ACC112 (cell line): ENCODE data around the gene CLCN3.
A peak's percentile ranks its signal among the peaks of the same experiment; 100 is the strongest.
"Not testable (repeated sequence)": the region's sequence is repeated elsewhere in the genome, so short reads cannot be mapped to it uniquely, and the experiment has no call there.

Experiments used
- H2AFZ ChIP-seq: fragments of 200-600 bp; sonication (generic); one replicate; pipeline ENCODE4 v1.6.0; 2017; ENCODE audit warnings: antibody characterized with exemption, low read length; ENCODE audit not compliant: unreplicated experiment
- H3K27ac ChIP-seq: fragments of 200-600 bp; sonication (generic); 2 replicates; pipeline ENCODE4 v1.5.1; 2014; ENCODE audit warnings: low read depth, mild to moderate bottlenecking, antibody characterized with exemption, low read length, moderate library complexity
- H3K27me3 ChIP-seq: fragments of 200-600 bp; sonication (generic); 2 replicates; pipeline ENCODE4 v1.6.1; 2014; ENCODE audit warnings: mild to moderate bottlenecking, antibody characterized with exemption, low read length, moderate library complexity, mixed read lengths; ENCODE audit not compliant: insufficient read depth
- H3K36me3 ChIP-seq: fragments of 200-600 bp; sonication (generic); 2 replicates; pipeline ENCODE4 v1.6.1; 2016; ENCODE audit warnings: mild to moderate bottlenecking, antibody characterized with exemption, low read length, moderate library complexity, mixed read lengths; ENCODE audit not compliant: insufficient read depth
- H3K4me1 ChIP-seq: fragments of 200-600 bp; sonication (generic); one replicate; pipeline ENCODE4 v1.6.1; 2016; ENCODE audit warnings: low read length, mixed read lengths; ENCODE audit not compliant: insufficient read depth, unreplicated experiment, control insufficient read depth
- H3K4me3 ChIP-seq: fragments of 200-600 bp; sonication (generic); 2 replicates; pipeline ENCODE4 v1.5.1; 2014; ENCODE audit warnings: mild to moderate bottlenecking, low read depth, low read length
- H3K79me2 ChIP-seq: fragments of 200-600 bp; sonication (generic); one replicate; pipeline ENCODE4 v1.6.0; 2016; ENCODE audit warnings: low read length; ENCODE audit not compliant: control insufficient read depth, unreplicated experiment, insufficient read depth

Gene CLCN3

DNA sequence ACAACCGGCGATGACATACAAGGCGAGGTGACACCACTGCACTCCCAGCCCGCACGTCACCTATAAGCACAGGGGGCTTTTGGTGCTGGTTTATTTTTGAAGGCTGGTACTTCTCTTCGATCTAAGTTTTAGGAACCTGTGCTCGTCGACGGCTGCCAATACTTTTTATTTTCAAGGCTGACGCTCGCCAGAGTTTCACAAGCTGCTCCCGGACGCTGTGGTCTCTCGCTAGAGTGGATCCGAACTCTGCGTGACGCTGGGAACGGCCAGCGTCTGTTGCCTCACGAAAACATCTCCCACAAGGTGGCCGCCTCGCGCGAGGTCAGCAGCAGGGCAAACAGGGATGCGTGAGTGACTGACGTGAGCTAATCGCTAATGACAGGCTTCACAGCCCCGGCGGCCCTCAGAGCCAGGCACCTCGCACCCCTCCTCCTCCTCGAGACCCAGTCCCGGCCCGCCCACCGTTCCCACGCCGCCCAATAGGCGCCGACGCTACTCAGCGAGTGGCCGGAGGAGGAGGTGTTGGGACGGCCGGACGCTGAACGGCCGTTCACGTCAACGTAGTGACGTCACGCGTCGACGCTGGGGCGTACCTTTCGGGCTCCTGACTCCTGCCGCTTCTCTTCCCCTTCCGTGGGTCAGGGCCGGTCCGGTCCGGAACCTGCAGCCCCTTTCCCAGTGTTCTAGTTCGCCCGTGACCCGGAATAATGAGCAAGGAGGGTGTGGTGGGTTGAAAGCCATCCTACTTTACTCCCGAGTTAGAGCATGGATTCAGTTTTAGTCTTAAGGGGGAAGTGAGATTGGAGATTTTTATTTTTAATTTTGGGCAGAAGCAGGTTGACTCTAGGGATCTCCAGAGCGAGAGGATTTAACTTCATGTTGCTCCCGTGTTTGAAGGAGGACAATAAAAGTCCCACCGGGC, at the start of gene CLCN3:
Gene CLCN3, plus strand, starts transcription at position 621 of the 922 bp plus-strand sequence. CDS start 15,351 bp downstream, outside the sequence.
- Histone ChIP-seq H2AFZ (peak within 1 kb of the TSS; percentile 89), H3K36me3 (no peaks in the 10 kb centered on the region), H3K27ac (peak within 1 kb of the TSS; percentile 86), H3K79me2 (peaks cover 41% of the 10 kb centered on the region), H3K27me3 (no peaks in the 10 kb centered on the region), H3K4me3 (peak within 1 kb of the TSS; percentile 85), H3K4me1 (peaks cover 9% of the 10 kb centered on the region)

DNA sequence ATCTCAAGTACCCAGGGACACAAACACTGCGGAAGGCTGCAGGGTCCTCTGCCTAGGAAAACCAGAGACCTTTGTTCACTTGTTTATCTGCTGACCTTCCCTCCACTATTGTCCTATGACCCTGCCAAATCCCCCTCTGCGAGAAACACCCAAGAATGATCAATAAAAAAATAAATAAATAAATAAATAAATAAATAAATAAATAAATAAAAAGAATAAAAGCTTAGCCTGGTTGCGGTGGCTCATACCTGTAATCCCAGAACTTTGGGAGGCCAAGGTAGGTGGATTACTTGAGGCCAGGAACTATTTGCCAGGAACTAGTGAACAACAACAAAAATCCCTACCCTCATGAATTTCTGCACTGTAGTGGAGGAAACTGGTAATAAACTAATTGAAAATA, 49.4 kb upstream of the CLCN3 start:
- not testable (repeated sequence) for H3K27ac ChIP-seq, H3K27me3 ChIP-seq, H3K36me3 ChIP-seq, H3K79me2 ChIP-seq, H3K4me1 ChIP-seq, H3K4me3 ChIP-seq, H2AFZ ChIP-seq

DNA sequence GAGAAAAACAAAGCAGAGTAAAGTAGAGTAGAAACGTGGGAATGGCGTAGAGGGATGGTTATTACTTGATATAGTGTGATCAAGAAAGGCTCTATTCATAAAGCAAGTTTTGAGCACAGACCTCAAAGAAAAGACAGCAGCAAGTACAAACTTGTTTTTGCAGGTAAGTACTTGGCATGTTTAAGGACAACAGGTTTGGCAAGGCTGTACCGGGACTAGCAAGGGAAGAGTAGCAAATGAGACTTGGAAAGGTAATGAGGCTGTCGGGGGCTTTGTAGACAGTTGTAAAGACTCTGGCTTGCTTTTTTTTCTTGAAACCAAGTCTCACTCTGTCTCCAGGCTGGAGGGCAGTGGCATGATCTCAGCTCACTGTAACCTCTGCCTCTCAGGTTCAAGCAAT, 48.9 kb upstream of the CLCN3 start:
- Histone ChIP-seq H3K27me3 (no peaks in the 10 kb centered on the region), H3K4me3 (no peak overlapping the region), H3K4me1 (peaks cover under 1% of the 10 kb centered on the region), H3K79me2 (no peaks in the 10 kb centered on the region), H3K27ac (no peak overlapping the region), H3K36me3 (0 out of 2 replicates have a peak, but pooled peaks cover 3% of the 10 kb centered on the region), H2AFZ (no peak overlapping the region)

DNA sequence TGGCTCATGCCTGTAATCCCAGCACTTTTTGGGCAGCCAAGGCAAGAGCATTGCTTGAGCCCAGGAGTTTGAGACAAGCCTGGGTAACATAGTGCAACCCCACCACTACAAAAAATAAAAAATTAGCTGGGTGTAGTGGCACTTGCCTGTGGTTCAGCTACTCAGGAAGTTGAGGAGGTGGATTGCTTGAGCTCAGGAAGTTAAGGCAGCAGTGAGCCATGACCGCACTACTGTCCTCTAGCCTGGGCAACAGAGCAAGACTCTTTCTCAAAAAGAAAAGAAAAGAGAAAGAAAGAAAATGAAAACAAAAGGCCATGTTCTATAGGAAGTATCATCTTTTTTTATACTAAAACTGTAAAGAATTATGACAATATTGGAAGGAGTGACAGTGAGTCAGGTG, 46.5 kb upstream of the CLCN3 start:
- no peak overlapping the region for H3K27ac ChIP-seq

DNA sequence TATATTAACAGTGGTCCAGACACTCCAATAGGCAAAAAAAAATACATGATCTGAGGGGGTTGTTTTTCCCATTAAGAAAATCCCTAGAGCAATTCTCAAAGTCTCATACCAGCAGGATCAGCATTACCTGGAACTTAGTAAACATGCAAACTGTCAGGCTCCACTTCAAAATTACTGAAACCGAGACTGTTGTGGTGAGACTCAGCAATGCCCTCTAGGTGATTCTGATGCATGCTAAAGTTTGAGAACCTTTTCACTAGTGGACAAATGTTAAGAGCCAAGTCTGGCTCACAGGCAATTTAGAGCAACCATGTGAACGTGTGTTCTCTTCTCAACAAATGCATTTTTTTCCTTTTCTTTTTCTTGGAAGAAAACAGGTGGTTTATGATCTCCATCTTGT, 38.2 kb upstream of the CLCN3 start:
- H3K4me3 ChIP-seq, result no peak overlapping the region
- H3K79me2 ChIP-seq, result no peaks in the 10 kb centered on the region
- H3K27ac ChIP-seq, result no peak overlapping the region
- no peaks in the 10 kb centered on the region; the same call in 1 of the 2 replicates for H3K36me3 ChIP-seq
- no peak overlapping the region for H2AFZ ChIP-seq
- no peaks in the 10 kb centered on the region for H3K27me3 ChIP-seq
- peaks cover 6% of the 10 kb centered on the region for H3K4me1 ChIP-seq

More for the DNA sequence above, 46.5 kb upstream of the CLCN3 start:
- H3K4me1 ChIP-seq, result no peaks in the 10 kb centered on the region
- H3K79me2 ChIP-seq, result no peaks in the 10 kb centered on the region
- H3K27me3 ChIP-seq, result no peaks in the 10 kb centered on the region
- no peak overlapping the region for H2AFZ ChIP-seq
- 0 out of 2 replicates have a peak, but pooled peaks cover 3% of the 10 kb centered on the region for H3K36me3 ChIP-seq
- H3K4me3 ChIP-seq, result no peak overlapping the region

DNA sequence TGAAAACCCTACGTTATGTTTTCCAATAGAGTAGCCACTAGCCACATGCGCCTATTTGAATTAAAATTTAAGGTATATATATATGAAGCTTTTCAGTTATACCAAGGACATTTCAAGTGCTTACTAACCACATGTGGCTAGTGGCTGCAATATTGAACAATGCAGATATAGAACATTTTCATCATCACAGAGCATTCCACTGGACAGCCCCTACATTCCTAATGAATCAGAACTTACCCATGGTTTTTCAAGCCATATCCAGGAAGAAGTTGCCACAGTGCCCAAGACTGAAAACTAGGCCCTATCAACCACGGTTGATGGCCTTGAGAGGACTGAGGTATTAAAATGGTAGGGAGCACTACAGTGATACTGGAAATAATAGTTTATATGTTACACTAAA, 37.7 kb upstream of the CLCN3 start:
- peak overlapping the region; percentile 21; the same call in 1 of the 2 replicates for H3K27ac ChIP-seq
- no peaks in the 10 kb centered on the region for H3K27me3 ChIP-seq
- no peak overlapping the region for H2AFZ ChIP-seq
- H3K4me3 ChIP-seq, result no peak overlapping the region
- H3K36me3 ChIP-seq, result no peaks in the 10 kb centered on the region; the same call in 1 of the 2 replicates
- H3K4me1 ChIP-seq, result peaks cover 6% of the 10 kb centered on the region
- no peaks in the 10 kb centered on the region for H3K79me2 ChIP-seq

DNA sequence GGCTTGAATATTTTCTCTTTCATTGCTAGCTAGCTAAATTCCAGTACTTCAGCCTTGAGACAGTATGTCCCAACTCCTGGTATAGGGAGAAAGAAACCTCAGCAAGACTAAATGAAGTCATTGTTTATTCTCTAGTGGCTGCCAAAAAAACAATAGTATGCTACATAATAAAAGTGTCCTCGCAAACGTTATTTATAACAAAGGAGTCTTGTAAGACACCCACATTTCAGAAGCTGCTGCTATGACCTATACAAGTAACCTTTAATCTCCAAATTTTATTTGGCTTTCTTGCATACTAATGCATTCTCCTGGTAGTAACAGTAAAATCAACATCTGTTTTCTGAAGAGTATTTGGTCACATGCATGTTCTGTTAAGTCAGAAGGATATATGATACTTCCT, 36.8 kb upstream of the CLCN3 start:
- Histone ChIP-seq H3K27ac (no peak overlapping the region), H3K4me3 (no peak overlapping the region), H3K79me2 (no peaks in the 10 kb centered on the region), H3K4me1 (peaks cover 6% of the 10 kb centered on the region), H3K36me3 (peaks cover 3% of the 10 kb centered on the region), H2AFZ (no peak overlapping the region), H3K27me3 (no peaks in the 10 kb centered on the region)

DNA sequence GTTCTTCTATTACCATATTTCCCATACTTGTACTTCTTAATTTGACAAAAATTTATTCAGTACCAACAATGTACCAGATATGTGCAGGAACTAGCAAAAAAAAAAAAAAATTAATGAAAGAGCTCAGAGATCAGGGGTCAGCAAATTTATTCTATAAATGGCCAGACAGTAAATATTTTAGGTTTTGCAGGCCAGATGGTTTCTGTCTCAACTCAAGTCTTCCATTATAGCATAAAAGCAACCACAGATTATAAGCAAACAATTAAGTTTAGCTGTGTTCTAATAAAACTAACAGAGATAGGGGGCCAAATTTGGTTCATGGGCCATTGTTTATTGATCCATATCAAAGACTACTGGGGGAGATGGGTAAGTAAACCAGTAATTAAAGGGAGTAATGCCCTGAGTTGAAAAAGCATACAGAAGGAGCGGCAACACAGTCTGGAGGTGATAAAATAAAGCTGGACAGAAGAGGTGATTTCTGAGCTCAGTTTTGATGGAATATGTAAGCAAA, 27.3 kb upstream of the CLCN3 start:
- Histone ChIP-seq H2AFZ (no peak overlapping the region), H3K27ac (no peak overlapping the region), H3K4me1 (no peaks in the 10 kb centered on the region), H3K36me3 (peaks cover under 1% of the 10 kb centered on the region), H3K4me3 (no peak overlapping the region), H3K79me2 (no peaks in the 10 kb centered on the region), H3K27me3 (no peaks in the 10 kb centered on the region)

DNA sequence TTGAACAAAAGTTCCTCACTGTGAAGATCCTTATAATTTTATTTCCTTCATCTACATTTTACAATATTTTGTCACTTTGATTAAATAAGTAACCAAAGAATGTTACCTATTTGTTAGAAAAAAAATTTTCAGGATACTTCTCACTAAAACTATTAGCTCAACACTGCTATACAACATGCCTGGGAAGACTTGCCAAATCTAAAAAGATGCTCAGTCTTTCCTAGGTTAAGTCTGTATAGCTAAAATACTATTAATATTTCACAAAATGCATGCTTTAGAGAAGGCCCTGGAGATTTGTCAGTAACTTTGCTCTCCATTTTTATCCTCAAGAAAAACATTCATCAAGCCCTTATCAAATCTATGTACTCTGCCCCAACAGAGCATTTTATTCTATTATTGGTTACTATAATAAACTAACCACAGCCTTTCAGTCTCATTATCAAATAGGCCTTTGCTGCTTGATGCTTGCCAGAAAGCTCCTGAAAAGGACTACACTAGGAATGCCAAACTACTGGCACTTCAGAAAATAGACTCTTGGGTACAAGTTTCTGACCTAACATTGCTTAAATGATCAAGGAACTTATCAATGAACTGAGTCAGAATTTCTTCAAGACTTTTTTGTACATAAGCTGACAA, 25.7 kb upstream of the CLCN3 start:
- H3K27ac ChIP-seq, result no peak overlapping the region
- H3K79me2 ChIP-seq, result no peaks in the 10 kb centered on the region
- H2AFZ ChIP-seq, result no peak overlapping the region
- H3K27me3 ChIP-seq, result no peaks in the 10 kb centered on the region
- H3K36me3 ChIP-seq, result no peaks in the 10 kb centered on the region
- no peaks in the 10 kb centered on the region for H3K4me1 ChIP-seq
- H3K4me3 ChIP-seq, result no peak overlapping the region

DNA sequence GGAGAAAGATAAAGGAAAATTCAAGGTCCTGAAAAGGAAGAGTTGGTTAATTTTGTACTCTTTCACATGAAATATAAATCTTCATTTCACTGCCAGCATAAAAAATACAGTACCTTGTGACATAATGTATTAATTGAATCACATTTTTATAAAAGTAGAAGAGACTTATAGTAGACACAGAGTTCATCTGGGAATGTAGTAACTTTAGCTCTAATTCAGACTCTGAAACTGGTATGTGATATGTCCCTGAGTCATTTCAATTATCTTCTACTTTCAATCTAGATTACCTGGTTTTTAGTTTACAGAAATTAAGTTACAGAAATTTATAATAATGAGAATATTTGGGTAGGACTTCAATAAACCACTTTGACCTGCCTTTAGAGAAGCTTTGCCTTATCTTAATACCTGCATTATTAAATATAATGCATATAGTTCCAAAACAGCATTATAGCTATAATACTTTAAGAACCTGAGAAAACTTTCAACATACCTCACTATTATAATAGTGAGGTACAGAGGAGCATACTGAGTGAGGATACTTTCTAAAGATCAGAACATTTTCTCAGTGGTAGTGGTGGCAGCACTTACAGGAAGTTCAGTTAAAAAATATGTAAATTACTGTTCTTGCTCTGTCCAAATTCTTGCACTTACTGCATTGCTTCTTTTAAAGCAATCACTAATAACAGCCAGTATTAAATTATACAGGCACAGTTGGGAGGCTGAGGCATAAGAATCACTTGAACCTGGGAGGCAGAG, 19.2 kb upstream of the CLCN3 start:
- Histone ChIP-seq H3K27ac (no peak overlapping the region), H3K4me1 (peaks cover 17% of the 10 kb centered on the region), H3K36me3 (peaks cover 13% of the 10 kb centered on the region), H3K79me2 (peaks cover 16% of the 10 kb centered on the region), H2AFZ (no peak overlapping the region), H3K4me3 (no peak overlapping the region), H3K27me3 (no peaks in the 10 kb centered on the region)
